ENCODE results near the gene IVD.

IVD gene

DNA sequence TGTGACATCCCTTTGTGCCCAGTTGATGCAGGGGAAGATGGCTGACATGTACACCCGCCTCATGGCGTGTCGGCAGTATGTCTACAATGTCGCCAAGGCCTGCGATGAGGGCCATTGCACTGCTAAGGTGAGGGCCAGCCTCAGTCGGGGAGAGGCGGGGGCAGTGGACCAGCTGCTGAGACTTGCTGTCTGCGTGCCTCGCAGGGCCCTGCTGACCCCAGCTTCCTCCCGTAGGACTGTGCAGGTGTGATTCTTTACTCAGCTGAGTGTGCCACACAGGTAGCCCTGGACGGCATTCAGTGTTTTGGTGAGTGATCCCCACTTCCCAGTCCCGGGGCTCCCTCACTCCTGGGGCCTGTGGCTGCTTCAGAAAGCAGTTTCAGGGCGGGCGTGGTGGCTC, 10.5 kb downstream of the IVD start:
- DNase-seq: no peak

DNA sequence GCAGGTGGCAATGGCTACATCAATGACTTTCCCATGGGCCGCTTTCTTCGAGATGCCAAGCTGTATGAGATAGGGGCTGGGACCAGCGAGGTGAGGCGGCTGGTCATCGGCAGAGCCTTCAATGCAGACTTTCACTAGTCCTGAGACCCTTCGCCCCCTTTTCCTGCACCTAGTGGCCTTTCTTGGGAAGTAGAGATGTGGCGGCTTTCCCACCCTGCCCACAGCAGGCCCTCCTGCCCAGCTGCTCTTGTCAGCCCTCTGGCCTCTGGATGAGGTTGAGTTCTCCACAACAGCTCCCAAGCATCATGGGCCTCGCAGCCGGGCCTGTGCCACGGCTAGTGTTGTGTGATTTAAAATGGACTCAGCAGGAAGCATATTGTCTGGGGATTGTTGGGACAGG, 12.5 kb downstream of the IVD start:
- DNase-seq: no peak

DNA sequence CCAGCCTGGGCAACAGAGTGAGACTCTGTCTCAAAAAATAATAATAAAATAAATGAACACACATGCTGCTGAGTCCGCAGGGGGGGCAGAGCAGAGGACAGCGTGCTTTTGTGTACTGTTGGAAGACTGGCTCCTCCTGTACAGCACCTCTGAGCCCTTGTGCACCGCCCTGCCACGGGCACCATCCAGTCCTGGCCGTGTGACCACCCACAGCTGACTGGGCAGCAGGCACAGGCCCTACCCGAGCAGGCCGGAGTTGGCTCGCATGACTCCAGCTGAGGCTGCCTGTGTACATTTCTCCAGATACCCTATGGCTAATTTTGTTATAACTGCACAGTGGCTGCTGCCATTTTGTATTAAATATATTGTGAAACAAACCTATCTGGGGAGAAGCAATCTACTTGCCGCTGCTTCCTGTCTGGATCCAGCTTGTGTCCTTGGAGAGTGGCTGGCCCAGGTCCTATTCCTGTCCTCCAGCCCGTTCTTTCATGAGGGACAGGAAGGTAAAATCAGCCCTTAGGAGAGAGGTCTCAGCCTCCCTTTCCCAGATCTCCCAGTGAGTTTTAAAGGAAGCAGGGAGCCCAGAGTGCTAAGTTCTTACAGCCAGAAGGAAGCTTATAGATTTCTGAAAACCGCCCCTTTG, 14.6 kb downstream of the IVD start:
- DNase-seq: no peak

DNA sequence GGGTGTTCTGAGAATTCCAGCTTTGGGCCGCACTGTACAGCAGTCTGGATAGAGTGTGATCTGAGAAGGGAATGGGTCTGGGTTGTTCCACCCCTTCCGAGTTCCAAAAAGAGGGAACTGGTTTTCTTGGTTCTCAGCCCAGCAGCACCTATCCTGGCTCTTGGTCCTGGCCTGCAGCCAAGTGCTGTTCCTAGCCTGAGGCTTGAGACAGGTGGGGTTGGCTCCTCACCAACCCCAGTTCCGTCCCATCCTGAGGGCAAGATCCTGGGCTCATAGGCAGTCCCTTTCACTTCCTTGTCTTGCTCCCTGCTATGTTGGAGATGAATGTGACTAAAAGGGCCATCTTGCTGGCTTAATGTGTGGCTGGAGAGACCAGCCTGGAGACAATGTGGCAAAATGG, 15.2 kb downstream of the IVD start:
- DNase-seq: no peak

DNA sequence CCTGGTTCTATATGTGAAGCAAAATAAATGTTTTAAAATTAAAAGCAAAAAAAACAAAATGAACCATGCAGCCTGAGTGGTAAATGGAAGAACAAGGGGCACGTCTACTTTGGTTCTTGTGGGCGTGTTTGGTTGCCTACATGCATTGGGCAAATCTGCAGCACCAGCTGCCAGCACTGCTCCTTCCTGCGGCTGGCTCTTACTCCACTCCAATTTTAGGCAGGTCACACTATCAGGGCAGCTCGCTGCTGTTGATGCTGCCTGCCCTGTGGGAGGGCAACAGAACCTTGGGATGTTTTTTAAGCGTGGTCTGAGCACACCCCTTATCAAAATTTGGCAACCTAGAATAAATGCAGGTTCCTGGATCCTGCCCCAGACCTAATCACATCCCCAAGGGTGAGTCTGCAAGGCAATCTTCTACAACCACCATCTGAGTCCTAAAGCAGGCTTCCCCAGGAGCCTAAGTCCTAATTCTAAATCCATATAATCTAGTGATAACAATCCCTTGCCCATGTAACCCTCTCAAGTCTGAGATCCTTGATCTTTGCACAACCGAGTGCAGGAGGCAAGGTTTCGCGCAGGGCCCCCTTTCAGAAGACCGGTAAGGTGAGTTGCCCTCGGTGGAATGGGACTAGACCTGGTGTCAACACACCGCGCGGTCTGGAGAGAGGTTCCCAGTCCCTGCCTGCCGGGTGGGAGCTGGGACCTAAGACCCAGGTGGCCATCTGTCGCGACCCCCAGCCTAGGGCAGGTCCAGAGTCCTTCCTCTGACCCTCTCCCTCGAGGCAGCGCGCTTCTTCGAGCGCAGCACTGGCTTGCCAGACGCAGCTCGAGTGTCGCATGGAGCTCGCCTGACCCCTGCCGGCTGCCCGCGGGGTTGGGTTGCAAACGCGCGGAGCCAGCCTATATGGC, 15.9 kb downstream of the IVD start:
- DNase-seq: peak; percentile 84

DNA sequence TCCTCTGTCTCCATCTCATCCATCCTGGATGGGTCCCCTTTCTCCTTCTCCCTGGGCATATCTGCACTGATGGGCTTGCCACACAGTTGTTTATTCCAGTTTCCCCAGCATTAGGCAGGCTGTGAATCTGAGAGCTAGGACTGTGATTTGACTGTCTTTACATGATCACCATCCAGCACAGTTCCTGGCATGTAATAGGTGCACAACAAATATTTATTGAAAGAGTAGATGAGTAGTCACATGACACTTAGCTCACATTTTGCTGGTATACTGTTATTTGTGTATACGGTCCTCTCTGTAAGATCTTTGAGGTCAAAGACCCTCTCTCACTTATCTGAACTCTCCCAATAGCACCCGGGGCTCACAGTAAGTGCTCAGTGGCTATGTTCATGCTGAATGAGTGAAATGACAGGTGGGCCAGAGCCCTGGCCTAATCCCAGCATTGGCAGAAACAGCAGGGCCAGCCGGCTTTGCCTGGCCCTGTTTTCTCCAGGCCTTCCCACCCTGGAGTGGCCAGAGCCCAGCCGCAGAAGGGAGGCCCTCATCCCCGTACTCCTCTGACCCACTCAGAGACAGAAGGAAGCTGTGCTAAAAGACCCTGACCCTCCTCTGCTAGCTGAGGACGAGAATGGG, 19.0 kb downstream of the IVD start:
- no peak for DNase-seq

DNA sequence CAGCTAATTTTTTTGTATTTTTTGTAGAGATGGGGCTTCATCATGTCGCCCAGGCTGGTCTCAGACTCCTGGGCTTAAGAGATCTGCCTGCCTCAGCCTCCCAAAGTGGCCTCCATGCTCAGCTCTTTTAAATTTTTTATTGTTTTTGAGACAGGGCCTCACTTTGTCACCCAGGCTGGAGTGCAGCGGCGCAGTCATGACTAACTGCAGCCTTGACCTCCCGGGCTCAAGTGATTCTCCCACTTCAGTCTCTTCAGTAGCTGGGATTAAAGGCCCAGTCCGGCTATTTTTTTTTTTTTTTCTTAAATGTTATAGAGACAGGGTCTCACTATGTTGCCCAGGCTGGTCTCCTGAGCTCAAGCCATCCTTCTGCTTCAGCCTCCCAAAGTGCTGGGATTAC, 20.1 kb downstream of the IVD start:
- no peak for DNase-seq

DNA sequence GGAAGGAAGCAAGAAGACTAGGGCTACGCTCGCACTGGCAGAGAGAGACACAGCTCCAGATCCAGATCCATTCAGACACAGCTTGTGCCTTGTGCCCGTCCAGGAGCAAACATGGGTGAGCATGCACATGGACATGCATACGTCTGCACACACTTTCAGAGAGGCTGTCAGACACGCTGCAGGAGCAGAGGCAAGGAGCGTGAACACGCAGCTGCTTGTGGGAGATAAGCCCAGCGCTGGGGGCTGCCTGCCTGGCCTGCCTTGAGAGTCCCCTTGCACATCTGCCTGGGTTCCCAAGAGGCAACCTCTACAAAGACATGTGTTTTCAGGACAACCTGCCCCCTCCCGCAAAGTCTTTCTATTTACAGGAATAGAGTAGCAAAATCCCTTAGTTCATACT, 21.6 kb downstream of the IVD start:
- DNase-seq: no peak

DNA sequence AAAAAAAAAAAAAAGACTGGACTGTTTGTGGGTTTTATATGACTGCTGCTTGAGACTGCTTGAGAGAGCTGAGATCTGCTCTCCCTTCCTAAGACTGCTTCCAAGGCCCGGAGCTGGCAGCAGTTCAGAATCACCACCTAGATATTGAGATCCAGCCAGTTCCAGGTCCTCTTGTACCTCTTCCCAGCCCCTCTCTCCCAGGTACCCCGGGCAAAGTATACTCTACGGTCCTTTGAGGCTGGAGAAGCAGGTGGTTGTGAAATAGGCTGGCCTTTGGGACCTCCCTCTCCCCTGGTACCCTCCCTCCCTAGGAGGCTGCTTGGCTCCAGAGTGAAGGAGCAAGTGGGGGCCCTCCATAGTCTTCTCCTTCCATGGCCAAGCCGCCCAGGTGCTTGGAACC, 22.6 kb downstream of the IVD start:
- DNase-seq: no peak

DNA sequence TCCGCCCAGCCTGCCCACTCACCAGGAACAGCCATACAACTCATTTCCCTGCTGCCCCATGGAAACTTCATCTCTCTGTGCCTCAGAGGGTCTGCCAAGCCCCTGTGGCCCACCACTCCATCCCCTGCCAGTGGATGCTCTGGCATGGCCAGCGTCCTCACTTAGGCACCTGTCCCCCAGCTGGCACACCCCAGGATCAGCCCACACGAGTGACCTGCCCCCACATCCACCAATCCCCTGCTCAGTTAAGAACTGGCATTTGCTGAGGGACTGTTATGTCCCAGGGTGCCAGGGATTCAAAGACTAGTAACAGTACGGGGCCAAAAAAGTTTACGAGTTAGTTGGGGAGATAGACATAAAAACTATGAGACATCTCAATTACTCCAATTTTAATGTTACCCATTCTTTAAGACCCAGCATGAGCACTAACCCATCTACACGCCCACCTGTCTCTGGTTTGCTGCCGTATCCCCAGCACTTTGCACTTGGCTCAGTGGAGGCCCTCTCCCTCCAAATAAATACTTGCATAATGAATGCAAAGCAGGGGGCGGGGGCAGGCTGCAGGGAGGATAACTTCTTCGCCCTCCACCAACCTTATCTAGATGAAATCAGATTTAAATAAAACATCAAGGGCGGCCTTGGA, 23.6 kb downstream of the IVD start:
- DNase-seq: no peak

DNA sequence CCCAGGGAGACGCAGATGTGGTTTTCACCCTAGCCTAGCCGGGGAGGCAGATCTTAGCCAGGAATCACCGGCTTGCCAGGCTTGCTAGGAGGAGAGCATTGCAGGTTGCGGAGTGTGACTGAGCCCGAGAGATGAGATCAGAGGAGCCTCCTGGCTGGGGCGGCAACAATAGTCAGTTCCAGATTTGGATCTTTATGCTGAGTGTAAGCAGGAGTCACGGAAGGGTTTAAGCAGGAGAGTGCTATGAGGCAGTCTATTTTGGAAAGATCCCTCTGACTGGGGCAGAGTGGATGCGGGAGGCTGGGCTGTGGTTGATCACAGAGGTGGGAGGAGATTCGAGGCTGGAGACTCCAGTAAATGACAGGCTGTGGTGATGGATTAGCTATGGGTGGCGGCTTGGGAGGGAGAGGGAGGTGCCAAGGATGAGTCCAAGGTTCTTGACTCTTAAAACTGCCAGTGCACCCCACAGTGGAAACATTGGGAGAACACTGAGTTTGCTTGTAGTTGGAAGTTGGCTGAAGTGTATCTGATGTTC, 24.7 kb downstream of the IVD start:
- DNase-seq: no peak

DNA sequence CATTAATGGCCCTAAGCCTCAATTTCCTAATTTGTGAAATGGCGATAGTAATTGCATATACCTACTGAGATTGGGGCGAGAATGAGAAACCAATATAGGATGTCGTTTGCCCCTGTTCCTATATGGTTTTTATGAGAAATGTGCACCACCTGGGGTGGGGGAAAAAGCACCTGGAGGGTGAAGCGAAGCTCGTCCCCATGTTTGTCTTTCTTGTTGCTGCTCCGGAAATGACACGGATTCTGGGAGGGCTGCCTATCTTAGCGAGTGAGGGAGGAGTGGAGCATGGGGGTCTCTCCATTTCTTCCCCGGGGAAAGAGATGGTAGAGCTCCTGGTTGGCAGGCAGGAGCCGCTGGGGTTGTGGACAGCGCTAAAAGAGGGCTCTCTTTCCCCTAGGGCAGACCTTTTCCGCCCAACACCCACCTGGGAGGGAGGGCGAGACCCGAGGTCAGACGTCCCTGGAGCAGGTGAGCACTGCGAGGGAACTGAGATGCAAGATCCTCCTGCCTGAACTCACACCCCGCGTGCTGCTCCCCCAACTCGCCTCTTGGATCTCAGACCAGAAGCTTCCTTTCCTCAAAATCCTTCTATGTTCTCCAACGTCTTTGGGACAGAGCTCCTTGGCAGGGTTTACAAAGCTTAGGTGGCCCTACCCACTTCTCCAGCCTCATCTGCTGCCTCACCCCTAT, 29.6 kb downstream of the IVD start:
- no peak for DNase-seq

DNA sequence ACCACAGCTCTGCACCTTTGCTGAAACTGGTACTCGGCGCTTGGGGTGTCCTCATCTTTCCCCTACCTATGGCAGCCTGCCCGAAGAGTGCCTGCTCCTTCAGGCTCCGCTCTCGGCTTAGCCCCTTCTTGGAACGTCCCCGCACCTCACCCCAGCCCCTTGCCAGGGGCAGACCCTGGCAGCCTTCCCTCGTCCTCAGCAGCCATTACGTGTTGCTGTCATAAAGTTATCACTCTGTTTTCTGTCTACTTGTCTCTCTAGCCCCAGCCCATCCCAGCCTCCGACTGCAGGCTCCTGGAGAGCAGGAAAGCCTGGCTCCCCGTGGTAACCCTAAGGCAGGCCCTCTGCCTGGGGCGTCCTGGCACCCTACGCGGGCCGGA, 30.1 kb downstream of the IVD start:
- no peak for DNase-seq

DNA sequence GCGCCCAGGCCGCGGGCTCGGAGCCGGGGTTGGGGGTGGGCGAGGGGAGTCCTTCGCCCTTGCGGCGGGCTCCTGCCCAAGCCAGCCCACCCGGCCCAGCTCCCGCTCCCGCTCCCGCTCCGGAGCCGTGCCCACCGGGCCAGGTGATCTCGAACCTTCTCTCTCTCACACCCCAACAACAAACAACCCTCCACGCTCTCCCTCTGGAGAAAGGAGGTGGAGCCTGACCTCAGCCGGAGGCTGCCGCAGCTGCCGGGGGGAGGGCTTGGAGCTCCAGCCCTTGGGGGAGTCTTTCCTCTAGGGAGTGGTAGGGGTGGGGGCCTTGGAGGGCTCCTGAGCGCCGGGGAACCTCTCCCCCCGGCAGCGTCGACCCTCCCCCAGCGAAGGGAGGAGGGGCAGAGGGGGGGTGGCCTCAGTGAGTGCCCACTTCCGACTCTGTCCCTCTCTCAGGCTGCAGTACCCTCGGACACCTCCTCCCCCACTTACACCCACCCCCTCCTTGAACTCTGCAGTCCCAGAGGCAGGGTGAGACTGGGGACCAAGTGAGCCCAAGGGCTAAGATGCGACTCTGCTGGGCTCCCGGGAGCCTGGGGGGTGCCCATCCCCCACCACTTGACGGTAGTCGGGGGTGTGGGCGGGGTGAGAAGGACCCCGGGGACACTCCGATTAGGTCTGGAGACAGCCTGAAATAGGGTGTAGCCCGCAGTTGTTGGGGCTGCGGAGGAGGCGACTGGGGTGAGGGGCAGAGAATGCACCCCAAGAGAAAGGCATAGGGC, 30.7 kb downstream of the IVD start:
- no peak for DNase-seq

DNA sequence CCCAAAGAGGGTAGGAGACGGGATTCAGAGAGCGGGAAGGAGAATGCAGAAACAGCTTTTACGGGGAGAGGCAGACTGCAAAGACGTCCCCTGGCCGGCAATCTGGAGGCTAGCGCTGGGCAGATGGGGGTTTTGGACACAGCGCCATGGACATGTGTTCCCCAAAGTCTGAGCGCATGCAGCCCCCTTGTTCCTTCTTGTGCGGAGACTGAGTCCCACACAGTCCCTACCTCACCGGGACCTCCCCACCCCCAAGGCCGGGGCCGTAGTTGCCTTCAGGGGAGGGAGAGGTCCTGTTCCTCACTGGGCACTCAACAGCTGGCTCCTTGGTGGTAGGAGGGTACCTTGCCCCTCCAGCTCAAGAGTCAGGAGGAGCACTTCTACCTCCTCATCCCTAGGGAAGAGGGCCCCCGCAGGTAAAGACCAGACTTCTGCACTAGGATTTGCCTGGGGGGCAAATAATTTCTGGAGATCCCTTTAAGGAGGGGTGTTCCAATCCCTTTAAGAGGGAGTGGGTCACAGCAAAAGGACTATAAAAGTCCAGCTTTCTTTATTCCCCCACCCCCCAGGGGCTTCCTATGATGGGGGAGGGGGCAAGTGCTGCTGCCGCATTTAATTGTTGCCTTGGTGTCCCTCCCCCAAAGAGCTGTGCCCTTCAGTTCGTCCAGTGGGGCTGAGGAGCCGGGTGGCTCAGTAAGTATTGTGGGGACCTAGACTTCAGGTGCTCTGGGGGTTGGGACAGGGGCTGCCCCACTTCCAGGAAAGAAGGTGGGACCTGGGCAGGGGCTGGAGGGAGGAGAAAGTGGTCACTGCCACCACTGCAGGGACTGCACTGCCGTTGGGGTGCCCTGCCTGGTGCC, 31.5 kb downstream of the IVD start:
- DNase-seq: no peak

DNA sequence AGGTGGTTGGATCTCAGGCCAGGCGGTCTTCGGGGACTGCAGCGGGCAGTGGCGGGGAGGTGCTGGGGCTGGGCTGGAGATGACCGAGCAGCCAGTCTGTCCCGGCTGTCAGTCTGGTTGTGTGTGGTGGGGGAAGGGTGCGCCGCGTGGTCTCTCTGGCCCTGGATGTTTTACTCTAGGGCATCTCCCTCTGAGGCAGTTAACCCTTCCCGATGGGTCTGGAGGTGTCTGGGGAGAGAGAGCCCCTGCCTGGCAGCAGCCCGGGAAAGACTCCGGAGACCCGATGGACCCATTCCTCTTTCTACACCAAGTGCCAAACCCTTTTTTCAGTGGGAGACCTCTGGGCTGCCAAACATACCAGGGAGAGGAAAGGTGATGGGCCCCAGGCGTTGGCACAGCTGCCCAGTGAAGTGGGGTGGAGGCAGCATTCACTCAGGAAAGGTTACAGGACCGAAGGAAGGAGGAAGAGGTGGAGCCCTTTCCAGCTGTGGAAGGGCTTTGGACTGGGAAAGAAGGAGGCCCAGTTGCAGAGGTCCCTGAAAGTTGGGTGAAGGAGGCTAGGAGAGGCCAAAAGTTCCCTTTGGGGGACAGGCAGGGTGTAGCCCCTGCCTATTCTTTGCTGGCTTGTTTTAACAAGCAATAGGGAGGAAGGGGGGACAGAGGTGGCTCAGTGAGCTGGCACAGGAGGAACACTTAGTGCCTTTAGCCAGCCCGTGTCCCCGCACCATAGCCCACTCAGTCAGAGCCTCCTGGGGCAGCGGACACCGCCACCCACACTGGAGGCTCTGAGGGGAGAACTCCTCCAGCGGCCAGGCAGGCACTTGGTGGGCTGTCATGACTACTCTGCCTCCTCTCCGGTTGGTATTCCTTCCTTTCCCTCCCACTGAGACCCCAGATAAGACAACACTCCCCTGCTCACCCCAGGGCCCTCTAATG, 32.4 kb downstream of the IVD start:
- no peak for DNase-seq

DNA sequence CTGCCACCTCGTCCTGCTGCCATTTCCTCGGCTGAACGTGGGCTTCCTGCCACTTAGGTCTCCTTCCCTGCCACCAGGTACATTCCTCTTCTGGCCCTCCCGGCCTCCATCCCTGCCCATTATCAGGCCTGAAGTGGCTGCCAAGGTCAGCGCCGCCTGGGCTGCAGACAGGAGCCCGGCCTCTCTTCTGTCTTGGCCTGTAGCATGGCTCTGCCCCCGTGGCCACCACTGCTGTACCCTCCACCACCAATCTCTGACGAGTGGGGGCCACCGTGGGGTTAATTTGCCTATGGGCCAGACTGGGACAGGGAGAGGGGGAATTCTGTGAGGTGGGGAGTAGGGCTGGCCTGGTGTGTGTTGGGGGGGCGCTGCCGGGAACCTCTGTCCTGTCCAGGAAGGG, 33.1 kb downstream of the IVD start:
- DNase-seq: no peak

DNA sequence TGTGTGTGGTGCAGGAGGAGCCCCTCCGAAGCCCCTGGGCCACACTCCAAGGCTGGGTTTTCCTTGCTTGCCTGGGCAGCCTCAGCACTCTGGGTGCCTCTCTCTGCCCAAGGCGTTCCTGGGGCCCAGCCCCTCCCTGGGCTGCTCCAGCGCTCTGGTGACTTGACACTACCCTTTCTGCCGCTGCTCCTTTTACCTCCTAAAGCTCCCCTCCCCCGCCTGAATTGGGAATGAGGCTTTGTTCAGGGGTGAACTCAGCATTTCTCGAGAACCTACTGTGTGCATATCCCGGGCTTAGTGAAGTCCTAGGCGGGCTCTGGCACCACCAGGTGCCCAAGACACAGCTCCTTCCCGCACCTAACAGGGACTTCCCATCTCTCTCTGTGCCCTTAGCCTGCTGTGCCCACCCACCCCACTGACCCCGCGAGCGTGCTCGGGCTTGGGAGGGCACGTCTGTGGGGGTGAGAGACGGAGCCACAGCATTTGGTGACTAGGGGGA, 33.9 kb downstream of the IVD start:
- DNase-seq: no peak

DNA sequence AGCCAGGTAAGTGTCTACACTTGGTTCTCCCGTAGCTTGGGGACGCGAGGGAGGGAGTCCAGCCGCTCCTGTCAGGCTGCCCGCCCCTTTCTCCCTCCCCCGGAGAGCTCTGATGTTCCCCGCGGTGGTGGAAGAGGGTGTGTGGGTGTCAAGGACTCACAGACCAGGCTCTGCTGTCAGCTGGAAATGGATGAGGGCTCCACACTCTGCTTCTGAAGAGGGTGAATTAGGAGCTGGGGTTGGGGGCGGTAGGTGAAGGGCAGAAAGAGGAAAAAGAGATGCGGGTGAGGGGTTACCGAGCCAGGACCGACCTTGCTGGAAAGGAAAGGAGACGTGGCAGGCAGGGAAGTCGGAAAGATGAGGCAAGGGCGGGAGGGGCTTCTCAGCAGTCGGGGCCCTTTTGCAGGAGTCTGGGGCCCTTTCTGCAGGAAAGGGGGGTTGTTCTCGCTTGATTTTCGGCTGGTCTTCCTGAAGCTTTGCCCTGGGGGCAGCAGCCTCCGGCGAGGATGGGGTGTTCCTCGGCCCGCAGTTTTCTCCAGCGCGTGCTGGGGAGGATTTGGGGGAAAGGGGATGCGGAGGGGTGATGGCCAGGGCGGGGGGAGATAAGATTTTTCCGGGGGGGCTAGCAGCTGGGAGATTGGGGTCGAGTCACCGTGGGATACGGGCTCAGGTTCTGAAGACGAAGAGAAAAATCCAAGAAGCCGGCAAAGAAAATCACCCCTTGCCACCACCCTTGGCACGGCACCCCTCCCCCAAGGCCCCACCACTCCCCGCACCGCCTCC, 34.6 kb downstream of the IVD start:
- peak; percentile 44 for DNase-seq

All from stimulated activated CD4-positive, alpha-beta T cell treated with anti-CD3 and anti-CD28 coated beads, Interleukin-4, amount 100 ng/mL, for 24 hours (primary cell).